HEK293 (cell line): ENCODE measurements around the gene ADRA2B.

ENCODE experiments used
- CTCF ChIA-PET: fragments of 350-600 bp; formaldehyde crosslinking; extraction: SDS; loops from one replicate; lab custom pipeline; 2021; ENCODE audit warnings: antibody characterized with exemption; lab: Yijun Ruan, JAX
- POLR2A ChIA-PET: fragments of 300-600 bp; formaldehyde crosslinking; extraction: SDS; loops from one replicate; lab custom pipeline; 2020; ENCODE audit warnings: antibody characterized with exemption, inconsistent platforms; lab: Yijun Ruan, JAX
- H3K27ac ChIP-seq: fragments of 200-500 bp; sonication (Bioruptor generic); 2 replicates; pipeline ENCODE4 v1.5.1; 2014; ENCODE audit warnings: low read depth, low read length, control low read depth, inconsistent platforms; ENCODE audit errors: extremely low read depth
- H3K36me3 ChIP-seq, 2 experiments: fragments of 200-500 bp in 1 of 2; sonication (Bioruptor generic) in 1 of 2; 1 replicate in 1 of 2; 2 replicates in 1 of 2; pipeline ENCODE4 v1.5.1; 2014 to 2017; ENCODE audit warnings: inconsistent platforms in 2 of 2, low read length in 2 of 2; ENCODE audit not compliant: control insufficient read depth in 2 of 2, insufficient read depth in 1 of 2
- H3K4me1 ChIP-seq: fragments of 200-500 bp; sonication (Bioruptor generic); 2 replicates; pipeline ENCODE4 v1.5.1; 2014; ENCODE audit warnings: mild to moderate bottlenecking, low read length, inconsistent platforms; ENCODE audit not compliant: control insufficient read depth, insufficient read depth
- H3K4me3 ChIP-seq: 2 replicates; pipeline ENCODE4 v1.5.1; 2011; ENCODE audit warnings: low read depth, mild to moderate bottlenecking, control low read depth, low read length, moderate library complexity
- H3K9me3 ChIP-seq: fragments of 200-500 bp; sonication (Bioruptor generic); 2 replicates; pipeline ENCODE4 v1.5.1; 2014; ENCODE audit warnings: low read depth, low read length, inconsistent platforms; ENCODE audit not compliant: control insufficient read depth, insufficient read depth
- BCL11B ChIP-seq: fragments of 450-650 bp; formaldehyde crosslinking; IDR thresholded peaks from 2 replicates; pipeline ENCODE4 v1.5.1; 2016; ENCODE audit warnings: low read depth, missing biosample characterization, missing genetic modification characterization
- FEZF1 ChIP-seq: fragments of 450-650 bp; formaldehyde crosslinking; IDR thresholded peaks from 2 replicates; pipeline ENCODE4 v1.5.1; 2016; ENCODE audit warnings: missing biosample characterization, missing genetic modification characterization
- GLI2 ChIP-seq: fragments of 450-650 bp; formaldehyde crosslinking; IDR thresholded peaks from 2 replicates; pipeline ENCODE4; 2017; ENCODE audit warnings: missing biosample characterization, missing genetic modification characterization, low read depth, borderline replicate concordance
- PRDM2 ChIP-seq: fragments of 450-650 bp; formaldehyde crosslinking; IDR thresholded peaks from 2 replicates; pipeline ENCODE4 v1.5.1; 2016; ENCODE audit warnings: missing biosample characterization, missing genetic modification characterization, borderline replicate concordance
- ZFP41 ChIP-seq: fragments of 450-650 bp; formaldehyde crosslinking; IDR thresholded peaks from 2 replicates; pipeline ENCODE4 v1.5.1; 2016; ENCODE audit warnings: missing biosample characterization, missing genetic modification characterization, borderline replicate concordance
- ZIC2 ChIP-seq: fragments of 450-650 bp; formaldehyde crosslinking; IDR thresholded peaks from 2 replicates; pipeline ENCODE4 v1.5.1; 2016; ENCODE audit warnings: missing biosample characterization, missing genetic modification characterization
- ZNF140 ChIP-seq: fragments of 450-650 bp; formaldehyde crosslinking; IDR thresholded peaks from 2 replicates; pipeline ENCODE4 v1.5.1; 2016; ENCODE audit warnings: missing biosample characterization, missing genetic modification characterization
- ZNF16 ChIP-seq: fragments of 450-650 bp; formaldehyde crosslinking; IDR thresholded peaks from 2 replicates; pipeline ENCODE4 v1.5.1; 2016; ENCODE audit warnings: low read depth, missing biosample characterization, missing genetic modification characterization
- ZNF19 ChIP-seq: fragments of 450-650 bp; formaldehyde crosslinking; IDR thresholded peaks from 2 replicates; pipeline ENCODE4; 2016; ENCODE audit warnings: missing biosample characterization, missing genetic modification characterization, low read depth
- ZNF214 ChIP-seq: fragments of 450-650 bp; formaldehyde crosslinking; IDR thresholded peaks from 2 replicates; pipeline ENCODE4 v1.5.1; 2017; ENCODE audit warnings: missing biosample characterization, mild to moderate bottlenecking, missing genetic modification characterization, borderline replicate concordance
- ZNF324 ChIP-seq: fragments of 450-650 bp; formaldehyde crosslinking; IDR thresholded peaks from 2 replicates; pipeline ENCODE4 v1.5.1; 2016; ENCODE audit warnings: missing biosample characterization, missing genetic modification characterization
- ZNF335 ChIP-seq: fragments of 450-650 bp; formaldehyde crosslinking; conservative IDR thresholded peaks from 2 replicates; pipeline ENCODE4 v1.5.1; 2016; ENCODE audit warnings: missing biosample characterization, missing genetic modification characterization
- ZNF391 ChIP-seq: fragments of 450-650 bp; formaldehyde crosslinking; IDR thresholded peaks from 2 replicates; pipeline ENCODE4 v1.5.1; 2016; ENCODE audit warnings: low read depth, missing biosample characterization, missing genetic modification characterization, borderline replicate concordance
- ZNF548 ChIP-seq: fragments of 450-650 bp; formaldehyde crosslinking; IDR thresholded peaks from 2 replicates; pipeline ENCODE4 v1.5.1; 2016; ENCODE audit warnings: missing biosample characterization, missing genetic modification characterization
- ZNF580 ChIP-seq: fragments of 450-650 bp; formaldehyde crosslinking; IDR thresholded peaks from 2 replicates; pipeline ENCODE4 v1.5.1; 2016; ENCODE audit warnings: missing biosample characterization, missing genetic modification characterization
- ZNF626 ChIP-seq: fragments of 450-650 bp; sonication (Bioruptor Pico); formaldehyde crosslinking; IDR thresholded peaks from 2 replicates; pipeline ENCODE4 v1.5.1; 2018; ENCODE audit warnings: missing biosample characterization, missing genetic modification characterization, inconsistent platforms
- ZNF707 ChIP-seq: fragments of 450-650 bp; formaldehyde crosslinking; IDR thresholded peaks from 2 replicates; pipeline ENCODE4 v1.5.1; 2016; ENCODE audit warnings: missing biosample characterization, missing genetic modification characterization
- ZNF747 ChIP-seq: fragments of 450-650 bp; formaldehyde crosslinking; IDR thresholded peaks from 2 replicates; pipeline ENCODE4 v1.5.1; 2016; ENCODE audit warnings: missing biosample characterization, missing genetic modification characterization
- ZNF768 ChIP-seq: fragments of 450-650 bp; formaldehyde crosslinking; IDR thresholded peaks from 2 replicates; pipeline ENCODE4 v1.5.1; 2018; ENCODE audit warnings: missing biosample characterization, mild to moderate bottlenecking, missing genetic modification characterization
- ZSCAN5A ChIP-seq: fragments of 450-650 bp; formaldehyde crosslinking; IDR thresholded peaks from 2 replicates; pipeline ENCODE4 v1.5.1; 2016; ENCODE audit warnings: missing biosample characterization, missing genetic modification characterization

The ADRA2B gene

GRCh38 chr2:96102596-96103186 is 13.7 kb downstream of the ADRA2B start:
- TF ChIP-seq ZNF707 (tag by site-specific recombination): no peak
- TF ChIP-seq ZNF19 (tag by site-specific recombination): no peak
- no peak for TF ChIP-seq ZNF626
- no peak for TF ChIP-seq ZNF335 (tag by site-specific recombination)
- TF ChIP-seq PRDM2 (tag by site-specific recombination): no peak
- TF ChIP-seq BCL11B (tag by site-specific recombination): no peak
- no peak for TF ChIP-seq ZNF580
- no peak for TF ChIP-seq GLI2 (tag by site-specific recombination)
- no peak for TF ChIP-seq ZNF324 (tag by site-specific recombination)
- no peak for TF ChIP-seq FEZF1 (tag by site-specific recombination)
- no peak for TF ChIP-seq ZNF548 (tag by site-specific recombination)
- no peak for TF ChIP-seq ZNF391 (tag by site-specific recombination)
- TF ChIP-seq ZNF747 (tag by site-specific recombination): no peak
- TF ChIP-seq ZNF16 (tag by site-specific recombination): no peak
- no peak for TF ChIP-seq ZNF140
- TF ChIP-seq ZSCAN5A (tag by site-specific recombination): no peak
- no peak for TF ChIP-seq ZFP41 (tag by site-specific recombination)
- no peak for TF ChIP-seq ZNF214 (tag by site-specific recombination)
- Histone ChIP-seq H3K9me3 (no peaks in the 10 kb centered on the region), H3K4me1 (no peaks in the 10 kb centered on the region), H3K4me3 (no peak overlapping the region), H3K36me3 (no peaks in the 10 kb centered on the region), H3K27ac (no peak overlapping the region)
- POLR2A ChIA-PET: no interaction called here
- CTCF ChIA-PET: interaction anchor here (1.2 to 1.4 kb wide), 2 partner anchors 36 to 110 kb away, joined by 3 read pairs; no protein-coding TSS in a partner anchor

- ChIA-PET CTCF (interaction anchor here (0.7 to 1.5 kb wide), 4 partner anchors 16 to 108 kb away, joined by 3 to 5 read pairs (median 4); no protein-coding TSS in a partner anchor), POLR2A (no interaction called here)
- H3K4me1 ChIP-seq: no peaks in the 10 kb centered on the region
- no peak overlapping the region for H3K27ac ChIP-seq
- H3K9me3 ChIP-seq: no peaks in the 10 kb centered on the region
- TF ChIP-seq ZNF768 (peak; percentile 53; the same call in 1 of the 2 replicates), ZIC2 (tag by site-specific recombination) (no peak)
- H3K4me3 ChIP-seq: no peak overlapping the region
- H3K36me3 ChIP-seq: no peaks in the 10 kb centered on the region
Observed at GRCh38 chr2:96100893-96101304, 15.5 kb downstream of the ADRA2B start.
